Measurements from ENCODE around the gene SPOUT1. TPM values are rescaled to one million over a fixed set of nuclear protein-coding genes. Genes with fewer than 3 reads are reported as not detected.

SPOUT1 gene
- total and polyA plus RNA-seq, 2 of the 13 experiments (the other 11 are each of a cell fraction or from before 2014, with no cell fraction given) = 39.0 to 45.8 TPM

DNA sequence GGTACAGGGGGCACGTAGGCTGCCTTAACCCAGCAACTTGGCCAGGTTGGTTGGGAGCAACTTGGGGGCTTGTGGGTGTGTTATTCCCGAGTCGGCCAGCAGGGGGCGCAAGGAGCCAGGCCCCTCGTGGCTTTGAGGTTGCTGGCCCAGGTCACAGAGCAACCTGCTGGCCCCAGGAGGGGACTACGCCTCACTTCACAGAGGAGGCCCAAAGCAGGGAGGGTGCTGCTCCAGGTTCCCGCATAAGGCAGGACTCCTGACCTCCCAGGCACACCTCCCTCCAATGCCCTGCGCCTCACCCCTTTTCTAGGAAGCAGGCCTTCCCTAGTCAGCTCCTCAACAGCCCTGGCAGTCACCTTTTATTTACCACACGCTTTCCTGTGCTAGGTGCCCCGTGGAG, 34.1 kb upstream of the SPOUT1 start (continued):
- TF ChIP-seq SNAPC4 (CRISPR knock-in tag; IDR thresholded peaks at IDR 0.05) (no peak), ZBTB21 (CRISPR knock-in tag; IDR thresholded peaks at IDR 0.05) (no peak), PHF8 (CRISPR knock-in tag; IDR thresholded peaks at IDR 0.05) (peak; percentile 20; the same call in 1 of the 2 replicates), NFYC (CRISPR knock-in tag; IDR thresholded peaks at IDR 0.05) (no peak), TMF1 (CRISPR knock-in tag; IDR thresholded peaks at IDR 0.05; ENCODE audit: low read depth) (no peak), ZNF333 (CRISPR knock-in tag; IDR thresholded peaks at IDR 0.05; ENCODE audit: borderline replicate concordance) (no peak), CEBPB (IDR thresholded peaks at IDR 0.05; ENCODE audit: borderline replicate concordance, low read depth, low read length) (no peak), MYC (CRISPR knock-in tag; IDR thresholded peaks at IDR 0.05; ENCODE audit: borderline replicate concordance) (peak; percentile 79; the same call in 1 of the 2 replicates), FOXO1 (CRISPR knock-in tag; IDR thresholded peaks at IDR 0.05) (0 out of 2 replicates have a peak, but pooled peaks have one; percentile 53), CREM (IDR thresholded peaks at IDR 0.05) (no peak), CREM (CRISPR knock-in tag; IDR thresholded peaks at IDR 0.05) (no peak), RFXAP (CRISPR knock-in tag; IDR thresholded peaks at IDR 0.05; ENCODE audit: borderline replicate concordance) (no peak; the same call in 1 of the 2 replicates), ISL2 (CRISPR knock-in tag; IDR thresholded peaks at IDR 0.05) (no peak), ZMYM2 (CRISPR knock-in tag; IDR thresholded peaks at IDR 0.05) (no peak)
- TF ChIP-seq, protein P1, sequence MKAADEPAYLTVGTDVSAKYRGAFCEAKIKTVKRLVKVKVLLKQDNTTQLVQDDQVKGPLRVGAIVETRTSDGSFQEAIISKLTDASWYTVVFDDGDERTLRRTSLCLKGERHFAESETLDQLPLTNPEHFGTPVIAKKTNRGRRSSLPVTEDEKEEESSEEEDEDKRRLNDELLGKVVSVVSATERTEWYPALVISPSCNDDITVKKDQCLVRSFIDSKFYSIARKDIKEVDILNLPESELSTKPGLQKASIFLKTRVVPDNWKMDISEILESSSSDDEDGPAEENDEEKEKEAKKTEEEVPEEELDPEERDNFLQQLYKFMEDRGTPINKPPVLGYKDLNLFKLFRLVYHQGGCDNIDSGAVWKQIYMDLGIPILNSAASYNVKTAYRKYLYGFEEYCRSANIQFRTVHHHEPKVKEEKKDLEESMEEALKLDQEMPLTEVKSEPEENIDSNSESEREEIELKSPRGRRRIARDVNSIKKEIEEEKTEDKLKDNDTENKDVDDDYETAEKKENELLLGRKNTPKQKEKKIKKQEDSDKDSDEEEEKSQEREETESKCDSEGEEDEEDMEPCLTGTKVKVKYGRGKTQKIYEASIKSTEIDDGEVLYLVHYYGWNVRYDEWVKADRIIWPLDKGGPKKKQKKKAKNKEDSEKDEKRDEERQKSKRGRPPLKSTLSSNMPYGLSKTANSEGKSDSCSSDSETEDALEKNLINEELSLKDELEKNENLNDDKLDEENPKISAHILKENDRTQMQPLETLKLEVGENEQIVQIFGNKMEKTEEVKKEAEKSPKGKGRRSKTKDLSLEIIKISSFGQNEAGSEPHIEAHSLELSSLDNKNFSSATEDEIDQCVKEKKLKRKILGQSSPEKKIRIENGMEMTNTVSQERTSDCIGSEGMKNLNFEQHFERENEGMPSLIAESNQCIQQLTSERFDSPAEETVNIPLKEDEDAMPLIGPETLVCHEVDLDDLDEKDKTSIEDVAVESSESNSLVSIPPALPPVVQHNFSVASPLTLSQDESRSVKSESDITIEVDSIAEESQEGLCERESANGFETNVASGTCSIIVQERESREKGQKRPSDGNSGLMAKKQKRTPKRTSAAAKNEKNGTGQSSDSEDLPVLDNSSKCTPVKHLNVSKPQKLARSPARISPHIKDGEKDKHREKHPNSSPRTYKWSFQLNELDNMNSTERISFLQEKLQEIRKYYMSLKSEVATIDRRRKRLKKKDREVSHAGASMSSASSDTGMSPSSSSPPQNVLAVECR (CRISPR knock-in tag; IDR thresholded peaks at IDR 0.05; ENCODE audit: borderline replicate concordance) = peak; percentile 40; the same call in 1 of the 2 replicates
- TF ChIP-seq, protein P2, sequence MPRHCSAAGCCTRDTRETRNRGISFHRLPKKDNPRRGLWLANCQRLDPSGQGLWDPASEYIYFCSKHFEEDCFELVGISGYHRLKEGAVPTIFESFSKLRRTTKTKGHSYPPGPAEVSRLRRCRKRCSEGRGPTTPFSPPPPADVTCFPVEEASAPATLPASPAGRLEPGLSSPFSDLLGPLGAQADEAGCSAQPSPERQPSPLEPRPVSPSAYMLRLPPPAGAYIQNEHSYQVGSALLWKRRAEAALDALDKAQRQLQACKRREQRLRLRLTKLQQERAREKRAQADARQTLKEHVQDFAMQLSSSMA (CRISPR knock-in tag; IDR thresholded peaks at IDR 0.05) = no peak
